Measurements from ENCODE around the gene BTAF1. TPM values are rescaled to one million over a fixed set of nuclear protein-coding genes. Genes with fewer than 3 reads are reported as not detected.

The BTAF1 gene
- total and polyA plus RNA-seq, 8 donors: 24.2 to 59.8 (median 48.6) TPM

DNA sequence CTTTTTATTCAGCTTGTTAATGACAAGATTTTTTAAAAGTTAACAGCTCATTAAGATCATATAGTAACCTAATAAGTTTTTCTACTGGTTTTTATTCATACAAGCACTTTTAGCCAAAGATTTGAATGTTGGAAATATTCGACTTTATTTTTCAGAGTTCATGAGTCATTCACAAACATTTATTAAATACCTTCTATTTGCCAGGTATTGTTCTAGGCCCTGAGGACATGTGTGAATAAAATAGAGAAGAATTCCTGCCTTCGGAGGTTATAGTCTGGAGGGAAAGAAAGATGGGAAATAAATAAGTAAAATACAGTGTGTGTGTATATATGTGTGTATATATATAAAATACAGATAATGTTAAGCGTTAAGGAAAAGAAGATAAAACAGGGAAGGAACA, 31.5 kb downstream of the BTAF1 start:
- ATAC-seq: no peak
- Histone ChIP-seq H3K4me1 (no peaks in the 10 kb centered on the region), H3K27ac (no peak overlapping the region), H3K27me3 (no peaks in the 10 kb centered on the region), H3K4me3 (no peak overlapping the region), H3K36me3 (peaks cover 3 to 88% of the 10 kb centered on the region in 2 donors), H3K9me3 (no peaks in the 10 kb centered on the region)
- intact Hi-C loops (cut with DNase I): no loop called here
- TF ChIP-seq, protein P1, sequence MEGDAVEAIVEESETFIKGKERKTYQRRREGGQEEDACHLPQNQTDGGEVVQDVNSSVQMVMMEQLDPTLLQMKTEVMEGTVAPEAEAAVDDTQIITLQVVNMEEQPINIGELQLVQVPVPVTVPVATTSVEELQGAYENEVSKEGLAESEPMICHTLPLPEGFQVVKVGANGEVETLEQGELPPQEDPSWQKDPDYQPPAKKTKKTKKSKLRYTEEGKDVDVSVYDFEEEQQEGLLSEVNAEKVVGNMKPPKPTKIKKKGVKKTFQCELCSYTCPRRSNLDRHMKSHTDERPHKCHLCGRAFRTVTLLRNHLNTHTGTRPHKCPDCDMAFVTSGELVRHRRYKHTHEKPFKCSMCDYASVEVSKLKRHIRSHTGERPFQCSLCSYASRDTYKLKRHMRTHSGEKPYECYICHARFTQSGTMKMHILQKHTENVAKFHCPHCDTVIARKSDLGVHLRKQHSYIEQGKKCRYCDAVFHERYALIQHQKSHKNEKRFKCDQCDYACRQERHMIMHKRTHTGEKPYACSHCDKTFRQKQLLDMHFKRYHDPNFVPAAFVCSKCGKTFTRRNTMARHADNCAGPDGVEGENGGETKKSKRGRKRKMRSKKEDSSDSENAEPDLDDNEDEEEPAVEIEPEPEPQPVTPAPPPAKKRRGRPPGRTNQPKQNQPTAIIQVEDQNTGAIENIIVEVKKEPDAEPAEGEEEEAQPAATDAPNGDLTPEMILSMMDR (IDR thresholded peaks at IDR 0.05): no peak
- DNase-seq: no peak

DNA sequence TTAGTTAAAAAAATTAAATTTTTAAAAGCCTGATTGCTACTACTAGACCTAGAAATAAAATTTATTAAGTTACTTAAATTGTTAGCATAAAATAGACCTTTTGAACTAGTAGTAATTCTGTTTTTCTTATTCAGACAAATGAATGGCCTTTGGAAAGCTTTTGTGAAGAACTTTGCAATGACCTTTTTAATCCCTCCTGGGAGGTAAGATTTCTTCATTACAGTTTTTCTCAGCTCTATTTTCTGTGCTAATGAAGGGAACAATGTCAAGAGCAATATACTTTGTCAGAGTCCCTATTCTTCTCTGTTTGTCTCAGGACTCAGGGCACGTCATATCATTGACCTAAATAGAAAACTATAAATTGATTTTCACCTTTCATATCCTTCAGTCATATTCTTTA, 33.5 kb downstream of the BTAF1 start:
- Histone ChIP-seq H3K27me3 (no peaks in the 10 kb centered on the region), H3K36me3 (peaks cover 3 to 92% of the 10 kb centered on the region in 2 donors), H3K27ac (no peak overlapping the region), H3K9me3 (no peaks in the 10 kb centered on the region), H3K4me3 (no peak overlapping the region), H3K4me1 (no peaks in the 10 kb centered on the region)
- TF ChIP-seq, protein P1 (IDR thresholded peaks at IDR 0.05): no peak
- DNase-seq (no peak), ATAC-seq (no peak)
- intact Hi-C loops (cut with DNase I): no loop called here

DNA sequence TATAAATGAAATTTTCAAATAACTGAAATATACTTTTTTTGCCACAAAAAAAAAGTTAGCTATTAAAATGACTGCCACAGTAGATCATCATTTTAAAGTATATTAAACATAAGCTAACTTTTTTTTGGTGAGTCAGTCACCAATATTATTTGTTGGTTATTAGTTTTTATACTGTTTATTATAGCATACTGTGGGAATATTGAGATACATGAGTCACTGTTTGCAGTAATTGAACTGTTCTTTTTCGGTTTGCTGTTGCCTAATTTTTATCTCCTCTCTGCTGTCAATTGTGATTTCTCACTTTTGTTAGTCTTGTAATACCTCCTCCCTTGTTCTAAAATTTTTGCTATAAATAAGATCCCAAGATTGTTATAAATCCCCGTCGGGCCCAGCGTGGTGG, 45.7 kb downstream of the BTAF1 start:
- Histone ChIP-seq H3K4me1 (no peaks in the 10 kb centered on the region), H3K36me3 (peaks cover 0 to 72% of the 10 kb centered on the region in 2 donors), H3K9me3 (no peaks in the 10 kb centered on the region), H3K4me3 (no peak overlapping the region), H3K27ac (no peak overlapping the region), H3K27me3 (no peaks in the 10 kb centered on the region)
- ATAC-seq (no peak), DNase-seq (no peak)
- intact Hi-C loops (cut with DNase I): no loop called here
- TF ChIP-seq, protein P1 (IDR thresholded peaks at IDR 0.05): no peak

DNA sequence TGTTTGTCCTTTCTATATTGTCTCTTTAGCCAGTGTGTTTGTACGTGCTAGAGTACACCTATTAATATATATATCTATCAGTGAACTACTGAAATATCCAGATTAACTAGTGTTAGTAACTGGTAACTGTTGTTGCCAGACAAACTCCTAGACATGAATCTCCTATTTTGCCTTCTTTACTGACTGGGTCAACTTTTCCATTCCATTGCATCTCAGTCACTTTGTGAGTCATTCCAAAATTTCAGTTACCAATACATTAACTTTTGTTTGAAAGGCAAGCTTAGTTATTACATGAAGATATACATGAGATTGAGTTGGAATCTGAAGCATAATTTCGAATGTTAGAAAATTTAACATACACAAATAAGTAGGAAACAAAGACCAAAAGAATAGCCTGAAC, 51.4 kb downstream of the BTAF1 start:
- no peak for DNase-seq
- no peaks in the 10 kb centered on the region for H3K27me3 ChIP-seq
- no peak overlapping the region for H3K4me3 ChIP-seq
- intact Hi-C loops (cut with DNase I): no loop called here
- no peaks in the 10 kb centered on the region for H3K9me3 ChIP-seq
- H3K4me1 ChIP-seq: no peaks in the 10 kb centered on the region
- H3K27ac ChIP-seq: no peak overlapping the region
- ATAC-seq: no peak
- TF ChIP-seq, protein P1 (IDR thresholded peaks at IDR 0.05): no peak
- H3K36me3 ChIP-seq: peaks cover 0 to 33% of the 10 kb centered on the region in 2 donors

DNA sequence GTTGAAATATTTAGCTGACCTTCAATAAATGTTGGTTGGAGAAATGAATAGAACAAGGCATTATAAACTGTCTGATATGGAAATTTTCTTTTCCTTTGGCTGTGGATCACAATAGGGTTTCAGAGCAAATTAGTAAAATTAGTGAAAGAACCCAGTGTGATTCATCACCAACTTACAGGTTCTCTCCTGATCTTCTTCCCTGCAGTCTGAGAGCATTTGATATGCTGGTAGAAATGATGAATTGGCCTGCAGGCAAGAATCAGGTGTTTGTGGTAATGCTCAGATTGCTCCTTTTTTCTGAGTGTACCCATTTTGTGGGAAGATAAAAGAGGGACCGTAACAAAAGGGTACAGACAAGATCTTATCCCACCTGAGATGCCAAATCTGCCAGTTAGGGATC, 51.9 kb downstream of the BTAF1 start:
- Histone ChIP-seq H3K36me3 (peaks cover 0 to 30% of the 10 kb centered on the region in 2 donors), H3K9me3 (no peaks in the 10 kb centered on the region), H3K27me3 (no peaks in the 10 kb centered on the region), H3K4me3 (no peak overlapping the region), H3K4me1 (no peaks in the 10 kb centered on the region), H3K27ac (no peak overlapping the region)
- TF ChIP-seq, protein P1 (IDR thresholded peaks at IDR 0.05): no peak
- intact Hi-C loops (cut with DNase I): no loop called here
- ATAC-seq (no peak), DNase-seq (no peak)

Data from left lung (tissue), 10 donors.